Measurements from ENCODE around the gene CD274. TPM values are rescaled to one million over a fixed set of nuclear protein-coding genes. Genes with fewer than 3 reads are reported as not detected.
"Not testable (repeated sequence)": the region's sequence is repeated elsewhere in the genome, so short reads cannot be mapped to it uniquely, and the experiment has no call there.

Gene CD274
- polyA plus RNA-seq, 3 donors = 0.22 to 2.6 (median 0.87) TPM

DNA sequence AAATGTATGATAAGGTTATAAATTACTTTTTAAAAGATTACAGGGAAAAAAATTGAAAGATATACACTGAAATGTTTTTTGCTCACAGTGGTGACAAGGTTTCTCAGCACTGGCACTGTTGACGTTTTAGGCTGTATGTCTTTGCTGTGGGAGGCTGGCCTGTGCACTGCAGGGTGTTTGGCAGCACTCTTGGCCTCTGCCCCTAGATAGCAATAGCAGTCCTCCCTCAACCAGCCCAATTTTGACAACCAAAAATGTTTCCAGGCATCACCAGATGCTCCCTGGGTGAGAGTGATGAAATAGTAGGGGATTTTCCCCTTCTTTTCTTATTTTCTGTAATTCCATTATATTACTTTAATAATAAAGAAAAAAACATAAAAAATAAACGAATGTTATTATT lies 3.3 kb downstream of the CD274 start:
- H3K27ac ChIP-seq (ENCODE audit: low read depth, low read length) = no peak overlapping the region
- 44 to 73% (median 61%) methylated on average over 2 of the region's 2 CpGs for WGBS, 3 donors

- H3K27ac ChIP-seq (ENCODE audit: low read depth, low read length) = no peak overlapping the region
- 62 to 69% (median 65%) methylated on average over 2 of the region's 2 CpGs for WGBS, 3 donors
Observed at GRCh38 chr9:5455181-5455580, 4.8 kb downstream of the CD274 start.

DNA sequence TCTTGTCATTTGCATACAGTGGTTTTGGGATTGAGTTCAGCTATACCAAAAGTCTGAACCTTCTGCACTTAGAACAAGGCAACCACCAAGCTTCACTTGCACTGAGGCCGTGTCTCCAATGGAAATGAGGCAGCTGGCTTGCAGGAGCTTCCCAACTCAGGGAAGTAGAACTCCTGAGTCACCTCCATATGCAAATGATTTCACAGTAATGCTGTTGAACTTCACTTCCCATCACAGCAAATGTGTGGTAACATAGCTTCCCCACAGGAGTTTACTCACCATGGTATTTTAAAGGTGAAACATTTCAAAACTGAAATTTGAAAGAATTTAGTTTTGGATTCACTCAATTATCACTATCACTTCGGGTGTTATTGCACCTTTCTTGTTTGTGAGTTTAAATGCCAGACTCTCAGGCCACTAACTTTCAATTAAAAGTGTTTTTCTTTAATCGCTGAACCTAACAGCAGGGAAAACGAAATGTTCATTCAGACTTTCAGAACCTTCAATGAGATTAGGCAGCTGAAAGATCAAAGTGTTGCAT lies 9.0 kb downstream of the CD274 start:
- no peak overlapping the region for H3K27ac ChIP-seq (ENCODE audit: low read depth, low read length)
- WGBS, 3 donors = 69 to 85% (median 80%) methylated on average over 4 of the region's 4 CpGs

DNA sequence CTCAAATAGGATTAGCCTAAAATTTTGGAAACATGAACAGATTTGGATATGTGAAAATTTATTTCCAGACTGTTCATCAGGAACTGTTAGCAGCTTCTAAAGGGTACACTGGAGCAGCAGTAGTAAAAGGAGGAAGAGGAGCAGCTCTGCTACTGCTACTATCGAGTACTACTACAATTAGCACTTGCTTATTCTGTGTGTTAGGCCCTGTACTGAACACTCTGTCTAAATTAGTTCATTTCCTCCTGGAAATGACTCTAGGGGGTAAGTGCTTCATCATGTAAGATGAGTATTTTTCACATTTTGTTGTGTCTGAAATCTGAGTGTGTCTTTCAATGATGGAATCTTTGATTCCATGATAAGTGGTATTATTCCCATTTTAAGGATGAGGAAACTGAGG lies 9.8 kb downstream of the CD274 start:
- WGBS, 3 donors = 63 to 92% (median 75%) methylated on average over 1 of the region's 1 CpG
- H3K27ac ChIP-seq (ENCODE audit: low read depth, low read length) = no peak overlapping the region

DNA sequence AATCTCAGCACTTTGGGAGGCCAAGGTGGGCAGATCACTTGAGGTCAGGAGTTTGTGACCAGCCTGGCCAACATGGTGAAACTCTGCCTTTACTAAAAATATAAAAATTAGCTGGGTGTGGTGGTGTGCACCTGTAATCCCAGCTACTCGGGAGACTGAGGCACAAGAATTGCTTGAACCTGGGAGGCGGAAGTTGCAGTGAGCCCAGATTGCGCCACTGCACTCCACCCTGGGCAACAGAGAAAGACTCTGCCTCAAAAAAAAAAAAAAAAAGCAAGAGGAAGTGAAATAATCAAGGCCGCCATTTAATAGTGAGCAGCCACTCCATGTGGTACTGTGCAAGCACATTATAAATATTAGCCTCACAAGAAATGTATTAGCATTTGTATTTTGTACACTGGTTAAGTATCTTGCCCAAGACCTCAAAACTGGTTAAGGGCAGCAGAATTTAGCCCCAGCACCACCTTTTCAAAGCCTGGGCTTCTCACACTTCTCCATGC lies 14.5 kb downstream of the CD274 start:
- WGBS, 3 donors = 53 to 91% (median 68%) methylated on average over 3 to 4 of the region's 4 CpGs
- H3K27ac ChIP-seq (ENCODE audit: low read depth, low read length) = not testable (repeated sequence)

- 59 to 84% (median 60%) methylated on average over 1 of the region's 1 CpG for WGBS, 3 donors
- H3K27ac ChIP-seq (ENCODE audit: low read depth, low read length) = no peak overlapping the region
Observed at GRCh38 chr9:5466005-5466404, 15.7 kb downstream of the CD274 start.

DNA sequence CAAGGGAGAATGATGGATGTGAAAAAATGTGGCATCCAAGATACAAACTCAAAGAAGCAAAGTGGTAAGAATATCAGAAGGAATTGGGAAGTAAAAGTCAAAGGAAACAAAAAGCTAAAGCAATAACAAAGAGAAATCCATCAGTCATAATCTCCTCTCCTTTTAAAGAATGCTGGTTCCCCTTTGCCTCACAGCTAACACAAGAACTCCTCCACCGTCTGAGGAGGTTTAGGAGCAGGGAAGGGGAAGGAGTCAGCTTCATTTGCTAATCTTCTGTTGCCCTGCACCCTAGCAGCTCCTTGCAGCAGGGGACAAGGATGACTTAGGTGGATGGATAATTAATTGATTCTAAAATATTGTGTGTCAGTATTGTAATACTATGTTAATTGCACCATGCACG lies 16.4 kb downstream of the CD274 start:
- H3K27ac ChIP-seq (ENCODE audit: low read depth, low read length) = no peak overlapping the region
- WGBS, 3 donors = 56 to 82% (median 71%) methylated on average over 2 of the region's 2 CpGs

DNA sequence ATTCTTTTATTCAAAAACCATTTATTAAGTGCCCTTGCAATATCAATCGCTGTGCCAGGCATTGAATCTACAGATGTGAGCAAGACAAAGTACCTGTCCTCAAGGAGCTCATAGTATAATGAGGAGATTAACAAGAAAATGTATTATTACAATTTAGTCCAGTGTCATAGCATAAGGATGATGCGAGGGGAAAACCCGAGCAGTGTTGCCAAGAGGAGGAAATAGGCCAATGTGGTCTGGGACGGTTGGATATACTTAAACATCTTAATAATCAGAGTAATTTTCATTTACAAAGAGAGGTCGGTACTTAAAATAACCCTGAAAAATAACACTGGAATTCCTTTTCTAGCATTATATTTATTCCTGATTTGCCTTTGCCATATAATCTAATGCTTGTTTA lies 18.5 kb downstream of the CD274 start:
- H3K27ac ChIP-seq (ENCODE audit: low read depth, low read length) = no peak overlapping the region
- WGBS, 3 donors = 67 to 85% (median 71%) methylated on average over 5 of the region's 5 CpGs

DNA sequence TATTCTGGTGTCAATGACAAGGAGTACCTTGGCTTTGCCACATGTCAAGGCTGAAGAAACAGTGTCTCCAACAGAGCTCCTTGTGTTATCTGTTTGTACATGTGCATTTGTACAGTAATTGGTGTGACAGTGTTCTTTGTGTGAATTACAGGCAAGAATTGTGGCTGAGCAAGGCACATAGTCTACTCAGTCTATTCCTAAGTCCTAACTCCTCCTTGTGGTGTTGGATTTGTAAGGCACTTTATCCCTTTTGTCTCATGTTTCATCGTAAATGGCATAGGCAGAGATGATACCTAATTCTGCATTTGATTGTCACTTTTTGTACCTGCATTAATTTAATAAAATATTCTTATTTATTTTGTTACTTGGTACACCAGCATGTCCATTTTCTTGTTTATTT lies 19.8 kb downstream of the CD274 start:
- no peak overlapping the region for H3K27ac ChIP-seq (ENCODE audit: low read depth, low read length)
- 82 to 95% (median 92%) methylated on average over 1 of the region's 1 CpG for WGBS, 3 donors

- WGBS, 3 donors = 91 to 96% (median 95%) methylated on average over 3 of the region's 3 CpGs
- no peak overlapping the region for H3K27ac ChIP-seq (ENCODE audit: low read depth, low read length)
Observed at GRCh38 chr9:5470816-5471215, 20.5 kb downstream of the CD274 start.

DNA sequence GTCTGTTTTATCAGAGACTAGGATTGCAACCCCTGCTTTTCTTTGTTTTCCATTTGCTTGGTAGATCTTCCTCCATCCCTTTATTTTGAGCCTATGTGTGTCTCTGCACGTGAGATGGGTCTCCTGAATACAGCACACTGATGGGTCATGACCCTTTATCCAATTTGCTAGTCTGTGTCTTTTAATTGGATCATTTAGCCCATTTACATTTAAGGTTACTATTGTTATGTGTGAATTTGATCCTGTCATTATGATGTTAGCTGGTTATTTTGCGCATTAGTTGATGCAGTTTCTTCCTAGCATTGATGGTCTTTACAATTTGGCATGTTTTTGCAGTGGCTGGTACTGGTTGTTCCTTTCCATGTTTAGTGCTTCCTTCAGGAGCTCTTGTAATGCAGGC lies 25.3 kb downstream of the CD274 start:
- H3K27ac ChIP-seq (ENCODE audit: low read depth, low read length) = not testable (repeated sequence)
- 91 to 98% (median 96%) methylated on average over 2 of the region's 2 CpGs for WGBS, 3 donors

GRCh38 chr9:5478206-5478605 lies 27.9 kb downstream of the CD274 start:
- 74 to 81% (median 78%) methylated on average over 2 of the region's 2 CpGs for WGBS, 3 donors
- no peak overlapping the region for H3K27ac ChIP-seq (ENCODE audit: low read depth, low read length)

DNA sequence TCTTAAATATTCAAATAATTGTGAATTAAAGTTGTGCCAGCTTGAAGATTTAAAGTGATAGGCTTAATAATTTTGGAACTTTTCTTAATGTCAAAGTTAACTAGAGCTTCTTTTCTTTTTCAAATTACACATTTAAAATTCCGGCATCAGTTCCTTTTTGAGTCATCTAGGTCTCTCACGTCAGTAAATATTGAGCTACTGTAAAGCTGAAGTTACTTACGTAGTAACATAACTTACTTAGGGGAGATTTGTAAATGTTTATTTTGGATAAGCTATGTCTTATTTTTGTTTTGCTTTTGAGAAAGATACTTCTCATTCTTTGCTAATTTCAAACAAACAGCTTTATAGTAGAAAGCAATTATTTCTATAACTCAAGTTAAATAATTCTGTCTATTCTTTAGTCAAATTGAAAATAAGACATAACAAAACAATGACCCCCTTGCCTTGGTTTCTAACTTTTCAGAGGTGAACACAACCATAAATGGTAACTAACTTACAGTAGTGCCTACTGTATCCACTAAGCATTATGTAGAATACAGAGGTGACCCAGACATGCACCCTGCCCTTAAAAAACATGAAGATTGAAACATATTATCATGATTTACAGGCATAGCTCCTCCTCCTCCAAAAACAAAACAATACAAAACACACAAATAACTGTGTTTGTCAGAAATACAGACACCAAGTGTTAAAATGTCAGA lies 29.8 kb downstream of the CD274 start:
- 77 to 90% (median 82%) methylated on average over 3 of the region's 3 CpGs for WGBS, 3 donors
- H3K27ac ChIP-seq (ENCODE audit: low read depth, low read length) = no peak overlapping the region

- no peak overlapping the region for H3K27ac ChIP-seq (ENCODE audit: low read depth, low read length)
- WGBS, 3 donors = 93 to 96% (median 94%) methylated on average over 4 of the region's 4 CpGs
Observed at GRCh38 chr9:5480919-5481318, 30.6 kb downstream of the CD274 start.

- no peak overlapping the region for H3K27ac ChIP-seq (ENCODE audit: low read depth, low read length)
- 79 to 93% (median 82%) methylated on average over 5 of the region's 5 CpGs for WGBS, 3 donors
Observed at GRCh38 chr9:5481322-5482040, 31.1 kb downstream of the CD274 start.

DNA sequence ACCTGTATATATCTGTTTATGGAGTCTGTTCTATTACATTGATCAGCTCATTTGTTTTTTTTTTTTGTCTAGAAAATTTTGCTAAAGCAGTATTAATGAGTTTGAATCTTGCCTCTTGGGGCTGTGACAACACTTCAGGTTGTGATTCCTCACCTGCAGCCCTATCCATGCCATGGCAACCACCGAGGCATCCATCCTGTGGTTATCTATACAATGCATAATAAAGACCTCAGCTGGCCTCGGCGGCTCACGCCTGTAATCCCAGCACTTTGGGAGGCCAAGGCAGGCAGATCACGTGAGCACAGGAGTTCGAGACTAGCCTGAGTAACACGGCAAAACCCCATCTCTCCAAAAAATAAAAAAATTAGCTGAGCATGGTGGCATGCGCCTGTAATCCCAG lies 31.9 kb downstream of the CD274 start:
- WGBS, 3 donors = 86 to 92% (median 88%) methylated on average over 8 of the region's 8 CpGs
- H3K27ac ChIP-seq (ENCODE audit: low read depth, low read length) = no peak overlapping the region

- WGBS, 3 donors = 61 to 97% (median 69%) methylated on average over 2 of the region's 2 CpGs
- no peak overlapping the region for H3K27ac ChIP-seq (ENCODE audit: low read depth, low read length)
Observed at GRCh38 chr9:5483306-5483705, 33.0 kb downstream of the CD274 start.

- 66 to 89% (median 79%) methylated on average over 5 of the region's 5 CpGs for WGBS, 3 donors
- H3K27ac ChIP-seq (ENCODE audit: low read depth, low read length) = no peak overlapping the region
Observed at GRCh38 chr9:5485378-5486085, 35.2 kb downstream of the CD274 start.

- WGBS, 3 donors = 89 to 98% (median 92%) methylated on average over 5 of the region's 5 CpGs
- H3K27ac ChIP-seq (ENCODE audit: low read depth, low read length) = no peak overlapping the region
Observed at GRCh38 chr9:5486988-5487387, 36.6 kb downstream of the CD274 start.

Measured in adipose tissue (tissue), 3 donors.